ENCODE data around the gene TNNT3.
"Not testable (repeated sequence)": the region's sequence is repeated elsewhere in the genome, so short reads cannot be mapped to it uniquely, and the experiment has no call there.

Gene TNNT3

DNA sequence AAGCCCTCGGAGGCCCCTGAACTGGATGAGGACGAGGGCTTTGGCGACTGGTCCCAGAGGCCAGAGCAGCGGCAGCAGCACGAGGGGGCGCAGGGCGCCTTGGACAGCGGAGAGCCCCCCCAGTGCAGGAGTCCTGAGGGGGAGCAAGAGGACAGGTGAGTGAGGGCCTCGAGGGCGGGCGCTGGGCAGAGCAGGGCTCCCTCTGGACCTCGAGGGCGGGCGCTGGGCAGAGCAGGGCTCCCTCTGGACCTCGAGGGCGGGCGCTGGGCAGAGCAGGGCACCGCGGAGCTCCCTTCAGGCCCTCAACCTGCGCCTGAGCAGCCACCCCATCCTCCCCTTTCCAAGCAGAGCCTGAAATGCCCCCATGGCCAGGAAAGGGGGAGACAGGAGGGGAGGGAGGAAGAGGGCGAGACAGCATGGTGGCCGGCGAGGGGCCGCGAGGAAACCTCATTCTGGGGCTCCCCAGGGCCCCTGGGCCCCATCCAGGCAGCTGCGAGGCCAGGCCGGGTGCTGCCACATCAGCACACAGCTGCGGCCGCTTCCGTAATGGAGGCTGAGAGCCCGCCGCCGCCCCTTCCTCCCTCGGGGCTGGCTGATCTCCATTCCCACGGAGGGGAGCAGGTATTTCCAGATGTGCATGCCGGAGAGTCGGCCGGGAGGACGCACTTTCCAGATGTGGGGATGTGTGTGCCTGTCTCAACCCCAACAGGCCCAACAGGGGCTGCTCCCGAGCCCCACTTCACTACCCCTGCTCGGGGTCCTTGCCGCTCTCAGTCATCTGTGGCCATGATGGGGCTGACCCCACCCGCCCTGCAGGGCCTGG lies 37.9 kb upstream of the TNNT3 start:
- no peak for DNase-seq (ENCODE audit: low read depth in 2 of 2)

DNA sequence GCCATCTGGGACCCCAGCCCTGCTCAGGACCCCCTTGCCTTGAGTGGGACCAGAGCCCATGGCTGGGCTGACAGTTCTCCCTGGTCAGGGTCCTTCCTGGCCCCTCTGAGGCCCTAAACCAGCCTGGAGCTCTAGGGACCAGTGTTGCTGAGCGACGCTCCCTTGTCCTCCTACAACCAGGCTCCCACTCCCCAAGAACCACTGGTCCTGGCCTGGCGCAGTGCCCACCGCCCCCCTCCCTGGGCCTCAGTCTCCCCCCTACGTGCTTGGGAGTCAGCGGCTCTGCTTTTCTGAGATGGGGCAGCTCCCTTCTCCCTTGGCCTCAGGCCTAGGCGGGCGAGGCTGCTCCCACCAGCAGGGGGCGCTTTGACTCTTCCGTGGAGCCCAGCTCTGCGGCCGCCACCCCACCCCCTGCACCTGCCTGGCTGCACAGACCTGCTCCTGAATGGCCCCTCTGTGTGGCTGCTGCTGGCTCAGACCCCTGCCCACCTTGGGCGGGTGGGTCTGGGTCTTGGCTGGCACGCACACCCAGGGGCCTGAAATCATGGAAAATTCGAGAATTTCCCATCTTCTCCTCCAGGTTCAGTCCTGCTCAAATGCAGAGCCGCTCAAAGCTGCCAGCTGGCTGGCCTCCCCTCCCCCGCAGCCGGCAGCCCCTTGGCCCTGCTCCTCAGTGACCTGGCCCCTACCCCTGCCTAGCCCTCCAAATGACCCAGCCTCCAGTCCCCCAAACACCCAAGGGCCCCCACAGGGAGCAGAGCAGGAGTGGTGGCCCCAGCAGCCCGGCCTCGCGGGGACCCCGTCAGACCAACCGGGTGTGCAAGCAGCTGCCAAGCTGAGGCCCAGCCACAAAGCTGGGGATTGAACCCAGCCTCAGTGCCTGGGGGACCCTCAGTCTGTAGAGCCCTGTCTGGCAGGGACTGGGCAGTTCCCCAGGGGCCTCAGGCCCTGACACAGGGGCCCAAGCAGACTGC lies 37.0 kb upstream of the TNNT3 start:
- peak in 1 of 2 experiments; percentile 41 for DNase-seq (ENCODE audit: low read depth in 2 of 2)

DNA sequence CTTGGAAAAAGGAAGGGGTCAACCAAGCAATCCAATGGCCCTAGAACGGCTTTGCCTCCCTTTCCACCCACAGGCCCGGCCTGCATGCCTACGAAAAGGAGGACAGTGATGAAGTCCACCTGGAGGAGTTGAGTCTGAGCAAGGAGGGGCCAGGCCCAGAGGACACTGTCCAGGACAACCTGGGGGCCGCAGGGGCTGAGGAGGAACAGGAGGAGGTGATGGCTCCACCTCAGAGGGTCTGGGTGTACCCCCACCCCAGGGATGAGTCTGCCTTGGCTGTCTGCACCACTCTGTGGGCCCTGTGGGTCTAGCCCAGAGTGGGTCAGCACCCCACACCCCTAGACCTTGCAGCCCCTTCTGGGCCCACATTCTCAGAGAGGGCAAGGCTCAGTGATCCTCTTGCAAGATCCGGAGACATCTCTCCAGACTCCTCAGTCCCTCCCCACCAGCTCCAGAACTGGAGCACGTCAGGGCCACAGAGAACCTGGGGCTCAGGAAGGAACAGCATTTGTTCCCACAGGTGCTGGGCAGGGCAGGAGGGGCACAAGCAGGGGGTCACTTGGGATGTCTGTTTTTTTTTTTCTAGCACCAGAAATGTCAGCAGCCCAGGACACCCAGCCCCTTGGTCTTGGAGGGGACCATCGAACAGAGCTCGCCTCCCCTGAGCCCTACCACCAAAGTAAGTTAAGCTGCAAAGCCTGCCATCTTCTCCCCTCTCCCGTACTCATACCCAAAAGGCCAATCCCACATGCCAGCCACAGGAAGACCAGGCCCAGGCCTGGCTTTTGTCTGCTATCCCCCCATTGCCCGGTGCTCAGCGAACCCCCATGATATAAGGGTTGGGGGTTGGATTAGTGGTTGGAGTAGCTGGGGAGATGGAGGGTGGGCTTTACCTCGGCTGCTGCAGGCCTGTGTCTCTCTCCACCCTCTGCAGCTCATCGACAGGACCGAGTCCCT lies 35.9 kb upstream of the TNNT3 start:
- no peak for DNase-seq (ENCODE audit: low read depth in 2 of 2)

DNA sequence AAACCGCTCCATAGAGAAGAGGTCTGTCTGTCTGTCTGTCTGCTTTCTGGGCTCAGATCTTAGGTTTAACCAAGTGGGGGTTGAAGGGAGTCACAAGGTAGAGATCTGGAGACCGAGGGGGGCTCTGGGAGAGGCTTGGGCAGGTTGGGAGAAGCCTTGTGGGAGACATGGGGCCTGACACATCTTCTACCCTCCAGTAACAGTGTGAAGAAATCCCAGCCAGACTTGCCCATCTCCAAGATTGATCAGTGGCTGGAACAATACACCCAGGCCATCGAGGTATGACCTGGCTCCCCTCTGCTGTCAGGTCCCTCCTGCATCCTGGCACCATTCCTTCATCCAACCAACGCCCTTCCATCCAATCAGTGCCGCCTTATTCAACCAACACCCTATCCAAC lies 35.2 kb upstream of the TNNT3 start:
- no peak for DNase-seq (ENCODE audit: low read depth in 2 of 2)

DNA sequence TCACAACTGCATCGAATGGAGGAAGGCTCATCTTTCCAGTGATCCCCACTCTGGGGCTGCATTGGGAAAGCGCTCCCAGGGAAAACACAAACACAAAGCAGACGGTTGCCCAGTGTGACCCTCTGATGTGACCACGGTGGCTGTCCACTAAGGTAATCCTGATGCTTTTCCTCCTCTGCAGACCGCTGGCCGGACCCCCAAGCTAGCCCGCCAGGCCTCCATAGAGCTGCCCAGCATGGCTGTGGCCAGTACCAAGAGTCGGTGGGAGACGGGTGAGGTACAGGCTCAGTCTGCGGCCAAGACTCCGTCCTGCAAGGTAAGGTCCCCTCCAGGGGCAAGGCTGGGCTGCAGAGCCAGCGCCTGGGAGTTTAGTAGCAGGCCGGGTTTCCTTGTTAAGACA lies 33.0 kb upstream of the TNNT3 start:
- not testable (repeated sequence) for DNase-seq (ENCODE audit: low read depth in 2 of 2)

DNA sequence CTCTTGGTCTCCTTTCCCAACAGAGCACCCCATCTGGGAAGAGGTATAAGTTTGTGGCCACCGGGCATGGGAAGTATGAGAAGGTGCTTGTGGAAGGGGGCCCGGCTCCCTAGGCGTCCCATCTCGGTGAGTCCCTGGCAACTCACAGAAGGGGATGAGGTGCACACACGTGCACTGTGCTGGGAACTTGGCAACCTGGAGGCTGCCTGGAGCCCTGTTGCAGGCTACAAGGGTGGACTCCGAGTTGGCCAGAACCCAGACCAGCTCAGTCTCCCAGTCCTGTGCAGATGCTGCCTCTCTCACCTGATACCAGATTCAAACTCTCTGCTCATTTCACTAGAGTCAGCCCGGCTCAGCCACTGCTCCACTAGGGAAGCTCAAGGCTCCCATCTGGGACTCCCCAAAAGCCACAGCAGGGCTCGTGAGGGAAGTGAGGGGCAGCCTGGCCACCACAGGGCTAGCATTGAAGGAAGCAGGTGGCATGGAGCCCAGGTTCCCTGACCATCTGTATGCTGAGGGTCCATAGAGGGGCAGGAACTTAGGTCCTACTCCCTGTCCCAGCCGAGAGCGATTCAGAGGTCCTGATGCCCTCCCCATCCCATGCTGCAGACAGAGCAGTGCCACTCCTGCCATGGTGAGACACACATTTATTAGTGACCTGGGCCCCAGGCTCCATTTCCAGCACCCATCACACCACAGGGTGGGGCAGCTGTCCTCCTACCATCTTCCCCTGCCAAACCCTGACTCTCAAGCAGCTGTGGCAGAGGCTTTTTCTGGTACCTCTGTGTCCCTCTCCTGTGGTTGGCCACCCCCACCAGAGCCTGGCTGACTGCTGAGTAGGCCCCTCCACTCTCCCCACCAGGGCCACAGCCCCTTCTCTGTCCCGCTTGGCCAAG lies 31.8 kb upstream of the TNNT3 start:
- no peak for DNase-seq (ENCODE audit: low read depth in 2 of 2)

DNA sequence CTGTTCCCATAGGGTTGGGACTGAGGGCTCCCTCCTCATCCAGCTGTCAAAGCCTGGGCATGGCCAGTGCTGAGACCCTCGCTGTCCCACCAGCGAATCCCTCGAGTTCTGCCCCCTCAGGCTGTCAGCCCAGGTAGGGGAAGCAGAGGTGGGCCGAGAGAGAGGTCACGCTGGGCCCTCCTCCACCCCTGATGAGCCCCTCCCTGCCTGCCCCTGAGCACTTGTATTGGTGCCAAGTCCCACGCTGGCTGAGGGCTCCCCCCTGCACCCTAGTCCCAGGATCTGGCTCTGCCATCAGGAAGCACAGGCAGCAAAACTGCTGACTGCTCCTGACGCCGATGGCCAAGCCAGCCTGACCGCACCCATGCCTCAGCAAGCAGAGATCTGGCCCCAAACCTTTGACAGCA lies 31.2 kb upstream of the TNNT3 start:
- no peak for DNase-seq (ENCODE audit: low read depth in 2 of 2)

DNA sequence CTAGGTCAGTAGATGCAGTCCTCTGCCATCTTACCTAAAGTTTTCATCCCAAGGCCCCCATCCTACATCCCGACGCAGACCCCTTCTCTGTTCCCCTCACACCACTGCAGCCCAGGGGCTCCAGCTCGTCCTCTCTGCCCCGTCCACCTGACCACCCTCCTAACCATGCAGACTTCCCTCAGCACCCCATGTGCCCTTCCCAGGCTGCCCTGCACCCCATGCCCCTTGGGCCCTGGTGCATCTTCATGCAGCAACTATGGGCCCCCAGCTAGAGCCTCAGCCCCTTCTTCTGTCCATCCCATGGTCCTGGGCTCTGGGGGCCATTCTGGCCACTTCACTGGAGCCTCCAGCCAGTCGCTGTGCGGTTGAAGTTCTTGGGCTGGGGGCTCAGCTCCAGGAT lies 30.7 kb upstream of the TNNT3 start:
- no peak for DNase-seq (ENCODE audit: low read depth in 2 of 2)

DNA sequence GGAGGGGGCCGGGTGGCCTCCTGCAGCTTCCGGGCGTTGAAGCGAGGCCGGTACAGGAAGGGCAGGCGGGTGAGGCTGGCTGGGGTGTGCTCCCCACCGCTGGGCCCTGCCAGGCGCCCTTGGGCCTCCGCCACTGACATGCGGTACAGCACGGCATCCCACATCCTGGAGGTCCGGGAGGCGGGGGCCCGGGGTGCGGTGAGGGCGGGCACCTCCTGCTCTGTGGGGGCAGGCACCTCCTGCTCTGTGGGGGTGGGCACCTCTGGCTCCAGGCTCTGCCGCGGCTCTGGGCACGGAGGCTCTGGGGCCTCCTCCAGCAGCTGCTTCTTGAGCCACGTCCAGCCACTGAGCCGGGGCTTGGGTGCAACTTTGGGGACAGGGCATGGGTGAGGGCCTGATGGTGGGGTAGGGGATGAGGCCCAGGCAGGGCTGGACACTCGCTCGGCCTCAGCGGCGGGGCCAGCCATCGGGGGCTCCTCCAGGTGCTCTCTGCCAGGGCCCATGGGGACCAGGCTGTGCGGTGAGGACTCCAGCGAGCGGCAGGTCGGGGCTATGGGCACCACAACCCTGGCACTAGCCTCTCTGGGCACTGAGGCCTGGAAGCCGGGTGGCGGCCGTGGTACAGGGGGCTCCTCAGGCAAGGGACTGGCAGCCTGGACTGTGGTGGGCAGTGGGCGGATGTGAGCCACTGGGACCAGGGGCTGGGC lies 30.1 kb upstream of the TNNT3 start:
- DNase-seq (ENCODE audit: low read depth in 2 of 2): no peak

DNA sequence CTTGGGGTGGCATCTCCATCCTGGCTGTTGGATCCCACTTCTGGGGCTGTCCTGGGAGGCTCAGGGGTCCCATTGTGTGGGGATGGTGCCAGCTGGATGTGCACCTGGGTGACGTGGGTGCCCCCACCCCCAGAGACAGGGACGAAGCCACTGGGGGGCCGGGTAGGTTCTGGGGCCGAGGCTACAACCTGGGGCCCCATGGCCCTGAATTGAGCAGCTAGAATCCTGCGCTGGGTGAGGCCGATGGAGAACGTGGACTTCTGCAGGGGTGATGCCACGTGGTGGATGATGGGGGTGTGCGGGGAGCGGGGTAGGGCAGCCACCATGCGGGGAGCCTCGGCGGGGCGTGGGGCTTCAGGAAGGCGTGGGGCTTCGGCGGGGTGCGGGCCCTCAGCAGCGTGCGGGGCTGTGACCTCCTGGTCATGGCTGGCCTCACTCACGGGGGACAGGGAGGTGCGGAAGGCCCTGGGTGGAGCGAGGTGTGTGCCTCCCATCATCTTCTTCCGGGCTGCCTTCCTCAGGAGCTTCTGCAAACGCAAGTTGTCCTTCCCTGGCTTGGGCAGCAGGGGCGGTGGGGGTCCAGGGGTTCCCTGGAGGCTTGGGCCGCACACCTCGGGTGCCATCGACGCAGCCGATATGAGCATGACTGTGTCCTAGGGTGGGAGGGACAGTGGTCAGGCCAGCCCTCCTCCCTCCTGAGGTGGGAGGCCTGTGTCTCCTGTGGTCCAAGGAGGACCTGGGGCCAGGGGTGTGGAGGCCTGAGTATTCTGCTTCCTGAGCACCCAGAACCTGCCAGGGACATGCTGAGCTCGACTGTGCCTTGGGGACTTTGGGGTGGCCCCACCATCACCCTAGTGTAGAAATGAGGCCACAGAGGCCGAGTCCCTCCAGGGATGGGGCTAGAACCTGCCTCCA lies 29.3 kb upstream of the TNNT3 start:
- DNase-seq (ENCODE audit: low read depth in 2 of 2): no peak

DNA sequence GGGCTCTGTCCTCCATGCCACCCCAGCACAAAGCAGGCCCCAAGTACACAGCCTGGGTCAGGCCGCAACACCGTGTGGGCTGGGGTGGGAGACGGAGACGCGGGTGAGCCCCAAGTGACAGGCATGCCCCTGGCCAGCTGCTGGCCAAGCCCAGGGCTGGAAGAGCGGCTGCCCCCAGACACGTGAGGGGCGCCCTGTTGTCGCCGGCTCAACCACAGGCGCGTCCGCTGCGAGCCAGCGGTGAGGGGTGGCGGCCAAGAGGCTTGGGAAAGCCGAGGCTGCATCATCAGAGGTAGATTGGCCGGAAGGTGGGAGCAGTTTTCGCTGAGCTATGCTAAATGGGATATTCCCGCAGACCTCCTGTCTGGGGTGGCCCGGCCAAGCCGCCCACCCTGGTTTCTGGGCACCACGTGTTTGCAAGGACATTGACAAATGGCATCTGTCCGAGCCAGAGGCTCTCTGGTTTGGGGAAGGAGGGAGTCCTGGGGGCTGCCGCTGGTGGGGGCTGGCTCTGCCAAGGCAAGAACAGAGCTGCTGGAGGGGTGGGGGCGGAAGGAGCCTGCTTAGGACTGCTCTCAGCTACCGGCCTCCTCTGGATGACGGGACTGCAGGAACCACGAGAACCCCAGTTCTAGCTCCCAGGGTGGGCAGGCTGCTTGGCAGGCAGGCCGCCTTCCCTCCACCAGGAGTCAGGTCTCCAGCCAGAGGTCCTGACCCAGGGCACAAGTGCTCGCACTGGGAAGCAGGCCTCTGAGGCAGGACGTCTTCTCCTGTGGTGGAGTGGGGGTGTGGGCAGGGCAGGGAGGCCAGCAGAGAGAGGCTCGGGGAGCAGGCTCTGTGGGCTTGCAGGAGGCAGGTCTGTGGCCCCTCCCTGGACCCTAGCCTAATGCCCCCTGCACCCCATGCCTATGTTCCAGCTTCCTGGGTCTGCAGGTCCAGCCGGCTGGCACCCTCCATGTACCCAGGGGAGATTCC lies 28.4 kb upstream of the TNNT3 start:
- no peak for DNase-seq (ENCODE audit: low read depth in 2 of 2)

DNA sequence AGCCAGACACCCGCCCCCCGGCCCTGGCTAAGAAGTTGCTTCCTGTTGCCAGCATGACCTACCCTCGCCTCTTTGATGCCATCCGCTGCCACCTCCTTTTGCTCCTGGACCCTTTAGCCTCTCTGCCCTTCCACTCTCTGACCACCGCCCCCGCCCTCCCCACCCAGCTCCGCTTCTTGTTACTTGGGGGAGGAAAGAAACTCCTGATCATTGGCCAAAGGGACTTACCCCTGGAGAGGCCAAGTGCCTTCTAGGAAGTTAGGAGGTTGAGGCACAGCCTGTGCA lies 27.7 kb upstream of the TNNT3 start, which contains the start of gene PRR33:
PRR33 (minus strand) TSS at position 65 of the 285 bp plus-strand sequence. CDS start 1,311 bp downstream, outside the sequence.
- no peak for DNase-seq (ENCODE audit: low read depth in 2 of 2)

DNA sequence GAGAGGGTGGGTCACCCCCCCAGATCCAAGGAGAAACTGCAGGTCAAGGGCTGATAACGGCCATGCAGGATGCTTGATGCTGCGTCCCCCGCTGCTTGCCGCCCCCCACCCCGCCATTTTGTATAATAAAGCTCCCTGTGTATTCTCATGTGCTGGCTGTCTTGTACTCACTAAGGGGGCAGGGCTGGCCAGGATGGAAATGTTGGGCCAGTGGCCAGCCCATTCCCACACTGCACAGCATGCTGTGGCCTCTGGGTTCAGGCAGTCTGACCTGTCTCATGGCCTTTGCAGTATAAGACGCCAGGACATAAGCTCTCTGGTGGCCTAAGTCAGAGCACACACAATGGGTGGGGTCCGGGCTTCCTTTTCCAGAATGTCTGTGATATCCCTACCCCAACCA lies 27.4 kb upstream of the TNNT3 start:
- DNase-seq (ENCODE audit: low read depth in 2 of 2): no peak

DNA sequence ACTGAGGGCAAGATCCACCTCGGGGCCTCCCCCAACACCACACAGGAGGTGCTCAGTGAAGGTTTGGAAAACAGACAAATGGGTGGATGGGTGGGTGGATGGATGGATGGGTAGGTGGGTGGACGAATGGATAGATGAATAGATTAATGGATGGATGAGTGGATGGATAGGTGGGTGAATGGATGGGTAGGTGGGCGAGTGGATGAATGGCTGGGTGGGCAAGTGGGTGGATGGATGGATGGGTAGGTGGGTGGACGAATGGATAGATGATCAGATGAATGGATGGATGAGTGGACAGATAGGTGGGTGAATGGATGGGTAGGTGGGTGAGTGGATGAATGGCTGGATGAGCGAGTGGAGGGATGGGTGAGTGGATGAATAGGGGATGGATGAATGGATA lies 26.9 kb upstream of the TNNT3 start:
- no peak for DNase-seq (ENCODE audit: low read depth in 2 of 2)

DNA sequence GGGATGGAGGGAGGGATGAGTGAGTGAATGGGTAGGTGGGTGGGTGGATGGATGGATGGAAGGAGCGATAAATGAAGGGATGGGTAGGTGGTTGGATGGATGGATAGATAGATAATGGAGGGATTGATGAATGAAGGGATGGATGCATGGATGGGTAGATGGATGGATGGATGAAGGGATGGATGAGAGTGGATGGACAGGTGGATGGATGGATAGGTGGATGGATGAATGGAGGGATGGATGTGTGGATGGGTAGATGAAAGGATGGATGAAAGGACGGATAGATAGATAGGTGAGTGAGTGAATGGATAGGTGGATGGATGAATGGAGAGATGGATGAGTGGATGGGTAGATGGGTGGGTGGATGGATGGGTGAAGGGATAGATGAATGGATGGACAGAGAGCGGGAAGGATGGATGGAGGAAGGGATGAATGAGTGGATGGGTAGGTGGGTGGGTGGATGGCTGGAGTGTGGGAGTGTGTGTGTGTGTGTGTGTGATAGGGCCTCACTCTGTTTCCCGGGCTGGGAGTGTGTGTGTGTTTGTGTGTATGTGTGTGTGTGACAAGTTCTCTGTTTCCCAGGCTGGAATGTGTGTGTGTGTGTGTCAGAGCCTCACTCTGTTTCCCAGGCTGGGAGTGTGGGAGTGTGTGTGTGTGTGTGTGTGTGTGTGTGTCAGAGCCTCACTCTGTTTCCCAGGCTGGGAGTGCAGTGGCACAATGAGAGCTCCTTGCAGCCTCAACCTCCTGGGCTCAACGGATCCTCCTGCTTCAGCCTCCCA lies 25.7 kb upstream of the TNNT3 start:
- no peak for DNase-seq (ENCODE audit: low read depth in 2 of 2)

DNA sequence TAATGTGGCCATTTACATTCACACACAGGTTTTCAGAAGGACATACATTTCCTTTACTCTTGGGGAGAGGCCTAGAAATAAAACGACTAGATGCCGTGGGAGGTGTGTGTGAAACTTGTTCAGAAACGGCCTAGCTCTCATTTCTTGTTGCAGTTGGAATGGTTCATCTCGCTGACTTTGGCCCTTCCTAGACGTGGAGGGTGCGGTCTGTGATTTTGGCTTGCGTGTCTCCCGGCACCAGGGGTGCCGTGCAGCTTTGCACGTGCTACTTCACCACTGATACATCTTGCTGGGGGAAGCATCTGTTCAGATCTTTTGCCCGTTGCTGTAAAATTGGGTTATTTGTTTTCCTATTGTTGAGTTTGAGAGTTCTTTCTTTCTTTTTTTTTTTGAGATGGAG lies 24.7 kb upstream of the TNNT3 start:
- no peak for DNase-seq (ENCODE audit: low read depth in 2 of 2)

DNA sequence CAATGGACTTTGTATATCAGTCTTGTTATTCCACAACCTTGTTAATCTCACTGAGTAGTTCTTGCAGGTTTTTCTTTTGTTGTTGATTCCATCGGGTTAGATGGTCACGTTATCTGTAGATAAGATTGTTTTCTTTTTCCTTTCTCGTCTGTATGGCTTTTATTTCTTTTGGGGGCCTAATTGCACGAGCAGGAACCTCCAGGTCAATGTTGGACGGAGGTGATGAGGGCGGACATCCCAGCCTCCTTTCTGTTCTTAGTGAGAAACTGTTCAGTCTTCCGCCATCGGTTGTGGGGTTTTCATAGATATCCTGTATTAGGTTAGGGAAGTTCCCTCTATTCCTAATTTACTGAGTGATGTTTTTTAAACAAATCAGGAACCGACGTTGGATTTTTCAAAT lies 23.0 kb upstream of the TNNT3 start:
- no peak for DNase-seq (ENCODE audit: low read depth in 2 of 2)
